Spleen (tissue), 11 donors: ENCODE measurements around the gene CCDC3. TPM values are rescaled to one million over a fixed set of nuclear protein-coding genes. Genes with fewer than 3 reads are reported as not detected.

Source experiments
- DNase-seq: peaks from one replicate; pipeline ENCODE4 v3.0.0-alpha.2; 2020
- H3K27ac ChIP-seq, 8 donors: fragments of 200-600 bp; sonication (generic) in 7 of 8; 1 replicate in 4 of 8; 2 replicates in 4 of 8; pipeline versions ENCODE4 v1.5.0 to v1.8.0; 2016 to 2021; ENCODE audit warnings: inconsistent platforms in 4 of 8, mild to moderate bottlenecking in 4 of 8, moderate library complexity in 1 of 8
- H3K27me3 ChIP-seq, 7 donors: fragments of 200-600 bp; sonication (generic) in 6 of 7; replicated peaks in 1 of 7; 1 replicate in 4 of 7; 2 replicates in 3 of 7; pipeline versions ENCODE4 v1.5.0 to v1.8.0; 2016 to 2021; ENCODE audit warnings: inconsistent platforms in 3 of 7, mild to moderate bottlenecking in 1 of 7
- H3K36me3 ChIP-seq, 6 donors: fragments of 200-600 bp; sonication (generic) in 5 of 6; 1 replicate in 4 of 6; 2 replicates in 2 of 6; pipeline versions ENCODE4 v1.5.0 to v1.8.0; 2016 to 2021; ENCODE audit warnings: inconsistent platforms in 2 of 6
- H3K4me1 ChIP-seq, 6 donors: fragments of 200-600 bp; sonication (generic) in 5 of 6; 1 replicate in 3 of 6; 2 replicates in 3 of 6; pipeline versions ENCODE4 v1.5.0 to v1.8.0; 2016 to 2021; ENCODE audit warnings: inconsistent platforms in 3 of 6
- H3K4me3 ChIP-seq, 8 donors: fragments of 200-600 bp; sonication (generic) in 7 of 8; 1 replicate in 4 of 8; 2 replicates in 4 of 8; pipeline versions ENCODE4 v1.5.0 to v1.8.0; 2016 to 2021; ENCODE audit warnings: inconsistent platforms in 4 of 8, mild to moderate bottlenecking in 4 of 8, moderate library complexity in 2 of 8
- H3K9me3 ChIP-seq, 8 donors: fragments of 200-600 bp; sonication (generic) in 7 of 8; 1 replicate in 4 of 8; 2 replicates in 4 of 8; pipeline versions ENCODE4 v1.5.0 to v1.8.0; 2016 to 2021; ENCODE audit warnings: inconsistent platforms in 4 of 8
- POLR2A ChIP-seq, 3 donors: fragments of 450-650 bp; IDR thresholded peaks; one replicate each; pipeline ENCODE4 v1.5.1; 2017; ENCODE audit warnings: antibody characterized with exemption in 3 of 3, mild to moderate bottlenecking in 1 of 3
- POLR2AphosphoS5 ChIP-seq, 3 donors: sonication (generic); formaldehyde crosslinking; IDR thresholded peaks; one replicate each; pipeline ENCODE4 v1.5.1; 2017; ENCODE audit warnings: antibody characterized with exemption in 3 of 3
- WGBS, 5 donors: extraction: QIAGEN DNeasy Blood & Tissue Kit in 3 of 5; methylation state at CpG; one replicate each; pipeline versions ENCODE4 v1.1.5 to v1.1.7; 2013 to 2018; 5-methylcytosine and 5-hydroxymethylcytosine counted together
- intact Hi-C: fragments of 100-400 bp; cut with DNase I; formaldehyde crosslinking; loops from one replicate; pipeline ENCODE4 v1.15.0; 2023; ENCODE audit warnings: low total_unique reads
- polyA plus RNA-seq, 3 donors: library from polyadenylated mRNA; stranded (reverse); fragments of 200-250 nt; gene quantifications; one replicate each; pipeline ENCODE4 v1.2.1, GENCODE V29; 2013
- total RNA-seq, 7 donors: library from RNA; depleted of rRNA in 3 of 7; stranded (reverse); fragments of >200 nt in 3 of 7; fragmentation: NEBNext Ultra II Directional in 4 of 7; extraction: Animal tissue kit (Norgen Biotek cat#: 25700) in 4 of 7; gene quantifications; one replicate each; pipeline versions ENCODE4 v1.1.0 to v1.2.1, GENCODE V29; 2016 to 2021
- TF ChIP-seq, protein P1 (sequence below), 11 experiments: fragments of 200-600 bp in 7 of 11; fragments of 450-650 bp in 4 of 11; sonication (generic) in 4 of 11; IDR thresholded peaks in 8 of 11; conservative IDR thresholded peaks in 3 of 11; 1 replicate in 7 of 11; 2 replicates in 4 of 11; pipeline versions ENCODE4 v1.4.0 to v1.8.0; 2016 to 2021; ENCODE audit warnings: antibody characterized with exemption in 11 of 11, inconsistent platforms in 4 of 11, mild to moderate bottlenecking in 1 of 11
- donor health status: healthy with polysubstance abuse.
- donor health status: DM: no; HTN: no; CAD: no; lungs with moderate emphysema.
- donor health status: DM: no; HTN: no; CAD: no.
- donor health status: Bipolar disorder and iron deficiency.
- donor health status: healthy.
- donor health status: DM: no; HTN: no; CAD: no.
- donor health status: DM: yes; HTN: yes; CAD: no.

Gene CCDC3
- total and polyA plus RNA-seq, 10 donors, result 4.7 to 36.9 (median 26.8) TPM

DNA sequence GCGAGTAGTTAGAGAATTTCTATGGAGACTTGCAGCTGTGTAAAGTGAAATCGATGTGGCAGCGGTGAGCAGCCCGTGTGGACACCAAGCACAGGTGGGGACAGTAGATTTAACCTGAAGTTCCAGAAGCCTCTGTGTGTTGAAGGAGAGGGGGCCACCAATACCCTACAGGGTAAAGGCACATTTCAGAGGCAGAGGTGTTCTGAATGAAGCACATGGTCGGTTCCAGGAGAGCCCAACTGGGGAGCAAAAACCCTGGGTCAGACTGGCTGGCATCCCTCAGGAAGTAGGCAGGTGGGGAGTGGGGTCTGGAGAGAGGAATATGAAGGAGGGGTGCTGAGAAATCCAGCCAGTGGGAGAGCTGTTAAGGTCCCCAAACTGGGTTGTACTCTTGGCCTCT lies 76.6 kb downstream of the CCDC3 start:
- intact Hi-C loops, result no loop called here
- peaks cover 0 to 3% (median 0%) of the 10 kb centered on the region in 6 donors for H3K4me1 ChIP-seq
- TF ChIP-seq, protein P1, sequence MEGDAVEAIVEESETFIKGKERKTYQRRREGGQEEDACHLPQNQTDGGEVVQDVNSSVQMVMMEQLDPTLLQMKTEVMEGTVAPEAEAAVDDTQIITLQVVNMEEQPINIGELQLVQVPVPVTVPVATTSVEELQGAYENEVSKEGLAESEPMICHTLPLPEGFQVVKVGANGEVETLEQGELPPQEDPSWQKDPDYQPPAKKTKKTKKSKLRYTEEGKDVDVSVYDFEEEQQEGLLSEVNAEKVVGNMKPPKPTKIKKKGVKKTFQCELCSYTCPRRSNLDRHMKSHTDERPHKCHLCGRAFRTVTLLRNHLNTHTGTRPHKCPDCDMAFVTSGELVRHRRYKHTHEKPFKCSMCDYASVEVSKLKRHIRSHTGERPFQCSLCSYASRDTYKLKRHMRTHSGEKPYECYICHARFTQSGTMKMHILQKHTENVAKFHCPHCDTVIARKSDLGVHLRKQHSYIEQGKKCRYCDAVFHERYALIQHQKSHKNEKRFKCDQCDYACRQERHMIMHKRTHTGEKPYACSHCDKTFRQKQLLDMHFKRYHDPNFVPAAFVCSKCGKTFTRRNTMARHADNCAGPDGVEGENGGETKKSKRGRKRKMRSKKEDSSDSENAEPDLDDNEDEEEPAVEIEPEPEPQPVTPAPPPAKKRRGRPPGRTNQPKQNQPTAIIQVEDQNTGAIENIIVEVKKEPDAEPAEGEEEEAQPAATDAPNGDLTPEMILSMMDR (IDR thresholded peaks at IDR 0.05 in 8 of 11, conservative IDR thresholded peaks at IDR 0.05 in 3 of 11), result no peak
- no peak for TF ChIP-seq POLR2A (IDR thresholded peaks at IDR 0.05)
- no peak for TF ChIP-seq POLR2AphosphoS5 (IDR thresholded peaks at IDR 0.05)
- no peak overlapping the region for H3K4me3 ChIP-seq
- H3K36me3 ChIP-seq, result no peaks in the 10 kb centered on the region
- DNase-seq, result no peak
- 89 to 98% (median 92%) methylated on average over 5 of the region's 5 CpGs for WGBS, 5 donors
- H3K27me3 ChIP-seq, result no peaks in the 10 kb centered on the region
- no peak overlapping the region for H3K27ac ChIP-seq
- peaks cover 0 to 13% (median 4%) of the 10 kb centered on the region in 8 donors for H3K9me3 ChIP-seq

DNA sequence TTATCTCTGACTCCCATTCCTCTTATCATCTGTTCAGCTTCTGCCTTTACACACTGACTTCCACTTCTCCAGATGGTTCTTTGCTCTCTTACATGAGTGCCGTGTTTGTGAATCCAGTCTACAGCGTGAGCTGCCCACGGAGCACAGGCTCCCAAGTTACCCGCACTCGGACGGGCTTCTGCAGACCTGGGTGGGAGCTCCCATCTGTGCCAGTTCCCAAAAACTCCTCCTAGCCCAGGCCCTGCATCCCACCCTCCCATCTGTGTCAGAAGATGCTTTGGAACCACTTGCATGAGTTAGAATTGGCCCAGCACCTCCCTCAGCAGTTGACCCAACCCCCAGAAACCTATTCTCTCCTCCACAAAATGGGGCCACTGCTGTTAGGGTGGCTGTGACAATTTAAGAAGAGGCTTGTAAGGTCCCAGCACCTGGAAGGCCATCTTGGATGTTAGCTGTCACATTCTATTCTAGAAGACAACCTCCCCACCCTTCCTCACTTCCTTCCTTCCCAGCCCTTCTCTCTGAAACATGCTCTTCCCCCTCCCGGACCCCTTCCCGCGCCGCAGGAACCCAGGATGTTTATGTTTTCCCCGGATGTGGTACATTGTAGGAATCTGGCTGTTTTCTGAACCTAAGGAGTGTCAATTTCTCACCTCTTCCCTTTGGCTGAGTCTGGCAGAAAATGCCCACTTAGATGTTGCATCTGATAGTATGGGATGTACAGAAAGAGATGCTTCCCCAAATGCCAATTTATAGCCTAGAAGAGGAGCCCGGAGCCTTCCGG lies 79.2 kb downstream of the CCDC3 start:
- no peaks in the 10 kb centered on the region for H3K27me3 ChIP-seq
- H3K27ac ChIP-seq, result peak overlapping the region in 5 of 8 donors; percentile 8 to 52 (median 23)
- TF ChIP-seq POLR2AphosphoS5 (IDR thresholded peaks at IDR 0.05), result no peak
- TF ChIP-seq, protein P1 (IDR thresholded peaks at IDR 0.05 in 8 of 11, conservative IDR thresholded peaks at IDR 0.05 in 3 of 11), result no peak
- no peak for TF ChIP-seq POLR2A (IDR thresholded peaks at IDR 0.05)
- no peaks in the 10 kb centered on the region for H3K36me3 ChIP-seq
- no peak for DNase-seq
- intact Hi-C loops, result no loop called here
- H3K4me1 ChIP-seq, result peaks cover 0 to 3% (median 0%) of the 10 kb centered on the region in 6 donors
- H3K4me3 ChIP-seq, result no peak overlapping the region
- WGBS, 5 donors, result 68 to 81% (median 77%) methylated on average over 13 of the region's 13 CpGs
- H3K9me3 ChIP-seq, result peaks cover 0 to 13% (median 4%) of the 10 kb centered on the region in 8 donors

DNA sequence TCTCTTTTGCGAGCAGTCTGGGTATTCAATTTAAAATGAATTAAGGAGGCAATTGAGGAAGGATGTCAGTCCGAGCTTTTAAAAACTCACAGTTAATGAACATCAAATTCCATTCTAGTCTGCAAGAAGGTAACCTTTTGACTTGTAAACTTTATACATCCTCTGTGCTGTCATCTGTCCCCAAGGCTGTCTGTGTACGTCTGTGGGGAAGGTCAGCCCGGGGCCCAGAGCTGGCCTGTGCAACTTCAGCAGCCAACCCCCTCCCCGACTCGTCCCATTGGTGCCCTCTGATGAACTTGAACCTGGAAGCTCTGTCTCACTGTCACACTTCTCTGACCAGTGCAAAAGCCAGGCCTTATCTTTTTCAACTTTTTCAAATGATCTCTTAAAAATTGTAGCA lies 80.3 kb downstream of the CCDC3 start:
- Histone ChIP-seq H3K4me1 (peaks cover 0 to 3% (median 0%) of the 10 kb centered on the region in 6 donors), H3K9me3 (peaks cover 0 to 4% (median under 1%) of the 10 kb centered on the region in 8 donors), H3K36me3 (no peaks in the 10 kb centered on the region), H3K27ac (peak overlapping the region in 3 of 8 donors; percentile 23 to 52 (median 27)), H3K4me3 (no peak overlapping the region), H3K27me3 (no peaks in the 10 kb centered on the region)
- 61 to 79% (median 71%) methylated on average over 6 of the region's 6 CpGs for WGBS, 5 donors
- no peak for DNase-seq
- TF ChIP-seq, protein P1 (IDR thresholded peaks at IDR 0.05 in 8 of 11, conservative IDR thresholded peaks at IDR 0.05 in 3 of 11), result no peak
- TF ChIP-seq POLR2AphosphoS5 (IDR thresholded peaks at IDR 0.05), result no peak
- TF ChIP-seq POLR2A (IDR thresholded peaks at IDR 0.05), result no peak
- intact Hi-C loops, result no loop called here

DNA sequence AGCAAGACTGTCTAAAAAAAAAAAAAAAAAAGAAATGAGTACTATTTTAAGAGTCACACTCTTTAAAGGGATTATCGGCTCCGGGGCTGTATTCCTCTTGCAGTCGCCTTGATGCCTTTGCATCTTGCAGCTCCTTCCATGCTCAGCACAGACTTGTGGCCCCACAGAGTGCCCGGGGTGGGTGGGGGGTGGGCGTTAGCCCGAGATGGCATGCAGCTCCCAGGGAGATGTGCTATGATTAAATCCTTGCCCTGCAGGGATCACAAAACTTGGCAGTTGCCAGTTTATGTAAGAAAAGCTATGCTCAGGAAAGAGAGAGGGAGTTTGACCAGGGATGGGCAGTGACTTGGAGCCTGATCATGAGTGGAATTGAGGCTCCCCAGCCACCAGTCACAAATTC lies 81.9 kb downstream of the CCDC3 start:
- no peak for DNase-seq
- Histone ChIP-seq H3K27me3 (peaks cover 0 to 6% (median 0%) of the 10 kb centered on the region in 7 donors), H3K36me3 (no peaks in the 10 kb centered on the region), H3K4me3 (no peak overlapping the region), H3K27ac (no peak overlapping the region), H3K9me3 (no peaks in the 10 kb centered on the region), H3K4me1 (peaks cover 0 to 3% (median 0%) of the 10 kb centered on the region in 6 donors)
- TF ChIP-seq POLR2AphosphoS5 (IDR thresholded peaks at IDR 0.05) (no peak), POLR2A (IDR thresholded peaks at IDR 0.05) (no peak)
- TF ChIP-seq, protein P1 (IDR thresholded peaks at IDR 0.05 in 8 of 11, conservative IDR thresholded peaks at IDR 0.05 in 3 of 11), result no peak
- 58 to 87% (median 83%) methylated on average over 6 of the region's 6 CpGs for WGBS, 5 donors
- intact Hi-C loops, result no loop called here
